ENCODE results near the gene KLHL24.
A peak's percentile ranks its signal among the peaks of the same experiment; 100 is the strongest.

GRCh38 chr3:183635431-183636220 lies at the start of gene KLHL24:
- peak; percentile 9; the same call in 1 of the 2 replicates for TF ChIP-seq CTCF (IDR thresholded peaks at IDR 0.05; ENCODE audit: low read depth, low read length)
- TF ChIP-seq EZH2phosphoT487 (IDR thresholded peaks at IDR 0.05; ENCODE audit: low read depth): no peak
